ENCODE data around the gene SLC66A2. TPM values are rescaled to one million over a fixed set of nuclear protein-coding genes. Genes with fewer than 3 reads are reported as not detected.
A peak's percentile ranks its signal among the peaks of the same experiment; 100 is the strongest.

The SLC66A2 gene
- total and polyA plus RNA-seq, 2 experiments from 2014 or later: 33.1 to 67.0 TPM

DNA sequence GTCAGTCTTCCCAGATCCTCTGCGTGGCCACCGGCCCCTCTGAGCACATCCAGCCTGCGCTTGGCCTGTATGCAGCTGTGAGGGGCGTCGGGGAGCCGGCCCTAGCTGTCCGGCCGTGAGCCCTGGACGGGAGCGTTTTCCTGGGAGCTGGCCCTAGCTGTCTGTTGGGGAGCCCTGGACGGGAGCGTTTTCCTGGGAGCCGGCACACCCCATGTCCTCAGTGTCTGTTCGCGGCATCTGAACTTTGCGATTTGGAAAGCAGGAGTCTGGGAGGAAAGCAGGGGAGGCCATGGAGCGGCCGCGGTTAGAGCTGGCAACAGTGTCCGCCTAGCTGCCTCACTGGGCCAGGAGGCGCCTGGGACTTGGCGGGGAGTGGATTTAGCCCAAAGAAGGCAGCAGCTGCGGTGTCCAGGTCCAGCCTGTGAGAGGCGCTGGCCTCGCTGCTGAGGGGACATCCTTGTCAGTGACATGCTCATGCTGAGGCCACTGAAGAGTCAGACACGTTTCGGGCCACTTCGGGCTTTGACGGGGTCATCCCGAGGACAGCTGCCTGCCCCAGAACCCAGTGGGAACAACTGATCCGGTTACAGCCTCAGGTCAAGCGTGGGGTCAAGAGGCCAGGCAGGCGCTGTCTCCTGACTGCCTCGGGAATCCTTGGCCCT lies 77.9 kb downstream of the SLC66A2 start:
- H3K9me2 ChIP-seq (ENCODE audit: insufficient read depth): no peaks in the 10 kb centered on the region
- no peaks in the 10 kb centered on the region for H3K79me2 ChIP-seq (ENCODE audit: insufficient read depth)
- 43 to 44% methylated on average over 34 of the region's 34 CpGs for WGBS, 2 experiments (ENCODE audit: low coverage in 1 of 2, low lambda C conversion rate in 2 of 2, missing lambda C conversion rate in 2 of 2)
- H3F3A ChIP-seq (ENCODE audit: insufficient read depth): no peaks in the 10 kb centered on the region
- H3K4me3 ChIP-seq: no peak overlapping the region
- no peaks in the 10 kb centered on the region for H3K9me3 ChIP-seq (ENCODE audit: low read depth)
- H3K4me1 ChIP-seq (ENCODE audit: insufficient read depth): no peaks in the 10 kb centered on the region
- H3K27me3 ChIP-seq (replicated peaks; ENCODE audit: insufficient read depth): peaks cover 23% of the 10 kb centered on the region
- in situ Hi-C loops (cut with MboI): no loop called here
- H3K4me2 ChIP-seq (ENCODE audit: unreplicated experiment): no peak overlapping the region
- no peaks in the 10 kb centered on the region for H3K36me3 ChIP-seq (ENCODE audit: low read depth)
- no peak overlapping the region for H2AFZ ChIP-seq
- TF ChIP-seq EZH2 (IDR thresholded peaks at IDR 0.05; ENCODE audit: insufficient read depth, poor library complexity, severe bottlenecking) (no peak), EZH2phosphoT487 (IDR thresholded peaks at IDR 0.05; ENCODE audit: insufficient read depth, low read depth) (no peak)
- DNase-seq: no peak
- no peaks in the 10 kb centered on the region for H4K20me1 ChIP-seq (ENCODE audit: insufficient read depth)
- no peak overlapping the region for H3K27ac ChIP-seq
- H3K9ac ChIP-seq: no peak overlapping the region

DNA sequence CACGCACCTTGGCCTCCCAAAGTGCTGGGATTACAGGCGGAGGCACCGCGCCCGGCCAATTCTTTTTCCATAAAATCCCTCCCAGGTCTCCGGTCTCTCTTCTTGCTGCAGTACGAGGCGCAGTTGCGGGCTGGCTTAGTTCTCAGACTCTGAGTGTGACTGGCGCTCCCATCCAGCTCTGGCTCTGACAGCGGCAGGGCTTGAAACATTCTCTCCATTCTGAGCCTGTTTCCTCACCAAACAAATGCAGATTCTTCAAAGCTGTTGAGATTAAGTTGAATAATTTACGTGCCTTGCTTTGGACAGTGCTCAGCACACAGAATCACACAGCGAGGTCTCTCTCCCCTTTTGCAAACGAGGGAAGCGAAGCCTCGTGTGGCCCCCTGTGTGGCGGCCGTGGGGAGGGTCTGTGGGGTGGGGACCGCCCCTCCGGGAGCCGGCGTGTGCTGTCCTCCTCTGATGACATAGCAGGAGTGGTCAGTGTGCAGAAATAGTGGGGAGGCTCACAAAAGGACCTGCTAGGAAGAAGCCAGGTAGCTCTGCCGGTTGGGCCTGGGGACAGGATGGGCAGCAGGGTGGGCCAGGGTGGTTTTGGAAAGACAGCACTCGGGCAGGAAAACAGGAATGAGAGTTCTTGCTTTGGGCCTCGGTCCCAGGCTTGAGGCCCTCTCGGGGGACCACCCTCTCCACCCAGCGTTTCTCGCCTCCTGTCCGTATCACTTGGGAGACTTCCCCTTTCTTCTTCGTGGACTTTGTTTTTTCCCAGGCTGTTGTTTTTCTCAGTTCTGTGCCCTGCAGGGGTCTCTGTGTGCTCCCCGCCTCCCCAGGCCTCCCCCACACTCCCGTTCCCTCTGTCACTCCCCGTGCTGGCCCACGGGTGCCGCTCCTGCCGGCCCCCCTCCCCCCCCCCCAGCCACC lies 78.7 kb downstream of the SLC66A2 start:
- H3F3A ChIP-seq (ENCODE audit: insufficient read depth): no peaks in the 10 kb centered on the region
- H3K4me1 ChIP-seq (ENCODE audit: insufficient read depth): no peaks in the 10 kb centered on the region
- in situ Hi-C loops (cut with MboI): no loop called here
- H3K4me3 ChIP-seq: no peak overlapping the region
- no peaks in the 10 kb centered on the region for H3K9me2 ChIP-seq (ENCODE audit: insufficient read depth)
- H3K9ac ChIP-seq: no peak overlapping the region
- no peaks in the 10 kb centered on the region for H3K79me2 ChIP-seq (ENCODE audit: insufficient read depth)
- no peaks in the 10 kb centered on the region for H4K20me1 ChIP-seq (ENCODE audit: insufficient read depth)
- H3K4me2 ChIP-seq (ENCODE audit: unreplicated experiment): no peak overlapping the region
- no peaks in the 10 kb centered on the region for H3K9me3 ChIP-seq (ENCODE audit: low read depth)
- no peak for TF ChIP-seq EZH2phosphoT487 (IDR thresholded peaks at IDR 0.05; ENCODE audit: insufficient read depth, low read depth)
- no peak for TF ChIP-seq EZH2 (IDR thresholded peaks at IDR 0.05; ENCODE audit: insufficient read depth, poor library complexity, severe bottlenecking)
- H3K36me3 ChIP-seq (ENCODE audit: low read depth): no peaks in the 10 kb centered on the region
- DNase-seq: peak; percentile 20
- no peak overlapping the region for H2AFZ ChIP-seq
- 28 to 30% methylated on average over 26 to 36 of the region's 36 CpGs for WGBS, 2 experiments (ENCODE audit: low coverage in 1 of 2, low lambda C conversion rate in 2 of 2, missing lambda C conversion rate in 2 of 2)
- H3K27me3 ChIP-seq (replicated peaks; ENCODE audit: insufficient read depth): peaks cover 23% of the 10 kb centered on the region
- no peak overlapping the region for H3K27ac ChIP-seq

GRCh38 chr18:79871481-79872091 lies 79.9 kb downstream of the SLC66A2 start:
- Histone ChIP-seq H3K4me3 (no peak overlapping the region), H3K9ac (no peak overlapping the region), H3K27ac (no peak overlapping the region), H3K79me2 (ENCODE audit: insufficient read depth) (no peaks in the 10 kb centered on the region), H3F3A (ENCODE audit: insufficient read depth) (no peaks in the 10 kb centered on the region), H3K9me2 (ENCODE audit: insufficient read depth) (no peaks in the 10 kb centered on the region), H3K4me1 (ENCODE audit: insufficient read depth) (no peaks in the 10 kb centered on the region), H3K36me3 (ENCODE audit: low read depth) (no peaks in the 10 kb centered on the region), H3K9me3 (ENCODE audit: low read depth) (no peaks in the 10 kb centered on the region), H2AFZ (no peak overlapping the region), H3K27me3 (replicated peaks; ENCODE audit: insufficient read depth) (peaks cover 23% of the 10 kb centered on the region), H3K4me2 (ENCODE audit: unreplicated experiment) (no peak overlapping the region), H4K20me1 (ENCODE audit: insufficient read depth) (no peaks in the 10 kb centered on the region)
- TF ChIP-seq EZH2 (IDR thresholded peaks at IDR 0.05; ENCODE audit: insufficient read depth, poor library complexity, severe bottlenecking) (no peak), EZH2phosphoT487 (IDR thresholded peaks at IDR 0.05; ENCODE audit: insufficient read depth, low read depth) (no peak)
- WGBS, 2 experiments (ENCODE audit: low coverage in 1 of 2, low lambda C conversion rate in 2 of 2, missing lambda C conversion rate in 2 of 2): 65 to 67% methylated on average over 24 to 33 of the region's 33 CpGs
- in situ Hi-C loops (cut with MboI): no loop called here
- DNase-seq: no peak

- Histone ChIP-seq H4K20me1 (ENCODE audit: insufficient read depth) (no peaks in the 10 kb centered on the region), H2AFZ (no peak overlapping the region), H3K27ac (no peak overlapping the region), H3K4me3 (no peak overlapping the region), H3K9me3 (ENCODE audit: low read depth) (no peaks in the 10 kb centered on the region), H3K4me1 (ENCODE audit: insufficient read depth) (no peaks in the 10 kb centered on the region), H3K79me2 (ENCODE audit: insufficient read depth) (no peaks in the 10 kb centered on the region), H3K4me2 (ENCODE audit: unreplicated experiment) (no peak overlapping the region), H3K27me3 (replicated peaks; ENCODE audit: insufficient read depth) (peaks cover 23% of the 10 kb centered on the region), H3F3A (ENCODE audit: insufficient read depth) (no peaks in the 10 kb centered on the region), H3K9ac (no peak overlapping the region), H3K9me2 (ENCODE audit: insufficient read depth) (no peaks in the 10 kb centered on the region), H3K36me3 (ENCODE audit: low read depth) (no peaks in the 10 kb centered on the region)
- DNase-seq: no peak
- TF ChIP-seq EZH2phosphoT487 (IDR thresholded peaks at IDR 0.05; ENCODE audit: insufficient read depth, low read depth): no peak
- no peak for TF ChIP-seq EZH2 (IDR thresholded peaks at IDR 0.05; ENCODE audit: insufficient read depth, poor library complexity, severe bottlenecking)
- in situ Hi-C loops (cut with MboI): no loop called here
- 55 to 62% methylated on average over 14 to 16 of the region's 17 CpGs for WGBS, 2 experiments (ENCODE audit: low coverage in 1 of 2, low lambda C conversion rate in 2 of 2, missing lambda C conversion rate in 2 of 2)
Observed at GRCh38 chr18:79871026-79871390, 80.4 kb downstream of the SLC66A2 start.

All from GM23248 (cell line).